GM21619 (cell line): ENCODE measurements around the gene CASTOR1.

Experiments
- ATAC-seq: cut with Tn5 transposase; IDR thresholded peaks from one replicate; pipeline ENCODE4 v1.9.1; 2021; ENCODE audit not compliant: unreplicated experiment

CASTOR1 gene

DNA sequence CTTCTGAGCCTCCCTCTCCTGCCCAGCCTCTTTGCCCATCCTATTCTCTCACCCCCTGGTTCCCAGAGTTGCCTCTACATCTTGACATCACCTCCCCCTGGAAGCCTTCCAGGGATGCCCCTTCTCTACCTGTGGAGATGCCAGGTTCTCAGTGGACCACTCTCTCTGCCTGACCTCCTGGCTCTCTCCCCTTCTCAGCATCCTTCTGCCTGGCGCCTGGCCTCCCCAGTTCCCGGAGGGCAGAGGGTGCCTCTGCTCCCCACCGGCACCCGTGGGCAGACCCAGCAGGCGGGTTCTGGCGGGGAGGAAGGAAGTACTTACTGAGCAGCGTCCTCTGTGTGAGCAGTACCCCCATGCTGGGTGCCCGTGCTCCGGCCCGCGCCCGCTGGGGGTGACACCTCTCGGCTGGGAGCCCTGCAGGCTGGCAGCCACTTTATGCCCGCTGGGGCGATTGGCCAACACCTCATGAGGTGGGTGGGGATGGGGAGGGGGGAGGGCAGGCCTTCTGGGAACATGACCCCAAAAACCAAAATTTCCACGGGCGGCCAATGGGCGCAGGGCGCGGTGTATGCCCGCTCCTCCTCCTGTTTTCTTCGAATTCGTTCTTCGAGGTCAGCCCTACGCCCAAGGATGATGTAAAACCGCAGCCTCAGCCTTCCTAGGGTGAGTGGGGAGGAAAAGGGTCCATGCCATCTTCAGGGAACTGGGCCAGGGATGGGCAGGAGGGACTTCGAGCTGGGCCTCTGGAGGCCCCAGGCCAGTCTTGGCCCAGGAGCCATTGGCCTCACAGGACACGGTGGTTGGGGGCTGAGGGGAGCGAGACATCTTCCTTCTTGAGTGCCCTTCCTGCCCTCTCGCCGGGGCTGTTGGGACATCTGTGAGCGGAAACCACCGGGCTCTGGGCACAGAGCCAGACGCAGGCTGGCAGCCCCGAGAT lies 22.6 kb downstream of the CASTOR1 start, which contains the start of gene OSM:
TSS of gene OSM (minus strand) at position 407 of the 937 bp plus-strand sequence. CDS start at position 355, 52 bp downstream.
- ATAC-seq = no peak

DNA sequence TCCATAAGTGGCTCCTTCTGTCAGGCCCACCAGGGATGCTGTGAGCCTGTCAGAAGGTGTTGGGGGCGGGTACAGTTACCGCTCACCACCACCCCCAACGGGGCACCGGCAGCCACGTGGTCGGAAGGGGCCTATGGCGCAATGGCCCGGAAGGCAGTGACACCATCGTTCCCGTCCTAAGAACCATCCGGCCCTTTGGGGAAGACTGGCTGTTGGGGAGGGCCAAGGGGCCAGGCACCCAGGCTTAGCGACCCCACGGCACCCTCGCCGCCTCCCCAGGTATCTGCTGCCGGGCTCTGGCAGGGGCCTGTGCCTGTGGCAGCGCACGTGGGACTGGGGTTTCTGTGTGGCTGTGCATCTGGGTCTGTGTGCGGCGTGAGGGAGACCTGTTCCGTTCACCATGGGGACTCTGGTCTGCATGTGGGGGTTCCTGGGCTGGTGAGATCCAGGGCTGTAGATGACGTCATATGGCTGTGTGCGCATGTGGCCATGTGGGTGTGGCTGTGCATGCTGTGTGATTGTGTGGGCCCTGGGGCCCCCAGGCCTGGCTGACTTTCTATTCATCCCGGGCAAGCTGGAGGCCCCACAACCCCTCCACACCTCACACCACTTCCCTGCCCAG lies 23.4 kb downstream of the CASTOR1 start:
- ATAC-seq = peak; percentile 71

- peak; percentile 1 for ATAC-seq
Observed at GRCh38 chr22:30265131-30265720, 24.1 kb downstream of the CASTOR1 start.

GRCh38 chr22:30263883-30264282 lies 25.4 kb downstream of the CASTOR1 start:
- ATAC-seq = no peak

DNA sequence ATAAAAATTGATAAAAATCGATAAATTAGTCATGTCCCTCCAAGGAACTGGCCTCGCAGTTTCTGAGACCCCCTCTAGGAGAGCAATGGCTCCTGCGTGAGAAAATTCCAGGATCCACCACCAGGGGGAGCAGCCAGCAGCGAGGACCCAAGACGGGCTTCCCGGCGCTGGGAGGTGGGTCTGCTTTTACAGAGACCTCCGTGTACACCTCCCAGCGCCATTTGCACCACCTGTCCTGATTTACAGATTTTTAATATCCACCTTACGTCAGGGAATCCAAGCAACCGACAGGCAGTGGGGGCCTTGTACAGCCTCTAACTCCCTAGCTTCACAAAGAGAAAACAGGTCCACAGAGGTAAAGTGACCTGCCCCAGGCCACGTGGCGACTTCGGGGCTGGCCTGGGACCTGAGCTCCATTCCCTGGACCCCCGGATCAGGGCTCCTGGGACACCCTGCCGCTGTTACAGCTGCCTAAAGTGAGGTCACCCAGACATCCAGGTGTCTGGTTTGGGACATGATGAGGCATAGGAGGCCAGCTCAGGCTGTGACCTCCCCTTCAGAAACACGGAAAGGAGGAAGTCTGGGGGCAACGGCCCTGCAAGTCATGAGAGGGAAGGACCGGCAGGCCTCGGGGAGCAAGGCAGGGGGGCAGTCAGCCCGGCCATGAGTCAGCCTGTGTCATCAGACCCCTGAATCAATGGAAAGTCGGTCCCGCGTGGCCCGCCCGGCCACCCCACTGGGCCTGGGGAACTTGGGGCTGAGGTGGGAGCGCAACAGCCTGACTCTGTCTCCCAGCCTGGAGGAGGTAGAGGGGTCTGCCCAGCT lies 26.2 kb downstream of the CASTOR1 start:
- no peak for ATAC-seq

GRCh38 chr22:30262112-30262511 lies 27.2 kb downstream of the CASTOR1 start:
- no peak for ATAC-seq

DNA sequence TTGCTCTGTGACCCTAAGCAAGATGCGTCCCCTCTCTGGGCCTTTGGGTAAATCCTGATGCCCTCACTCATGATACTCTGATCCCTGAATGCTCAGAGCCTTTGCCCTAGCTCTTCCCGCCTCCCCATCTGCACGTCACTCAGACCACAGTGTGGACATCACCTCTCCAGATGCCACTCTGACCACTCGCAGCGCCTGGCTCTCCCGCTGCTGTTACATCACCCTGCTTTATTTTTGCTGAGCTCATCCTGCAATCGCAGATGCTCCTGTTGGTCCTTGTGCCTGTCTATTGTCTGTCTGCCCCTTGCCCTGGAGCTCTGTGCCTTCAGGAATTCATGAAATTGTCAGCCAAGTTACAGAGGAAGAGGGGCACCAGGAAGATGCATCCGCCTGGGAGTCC lies 28.2 kb downstream of the CASTOR1 start:
- no peak for ATAC-seq

- no peak for ATAC-seq
Observed at GRCh38 chr22:30260682-30261081, 28.6 kb downstream of the CASTOR1 start.

- no peak for ATAC-seq
Observed at GRCh38 chr22:30260276-30260675, 29.0 kb downstream of the CASTOR1 start.

DNA sequence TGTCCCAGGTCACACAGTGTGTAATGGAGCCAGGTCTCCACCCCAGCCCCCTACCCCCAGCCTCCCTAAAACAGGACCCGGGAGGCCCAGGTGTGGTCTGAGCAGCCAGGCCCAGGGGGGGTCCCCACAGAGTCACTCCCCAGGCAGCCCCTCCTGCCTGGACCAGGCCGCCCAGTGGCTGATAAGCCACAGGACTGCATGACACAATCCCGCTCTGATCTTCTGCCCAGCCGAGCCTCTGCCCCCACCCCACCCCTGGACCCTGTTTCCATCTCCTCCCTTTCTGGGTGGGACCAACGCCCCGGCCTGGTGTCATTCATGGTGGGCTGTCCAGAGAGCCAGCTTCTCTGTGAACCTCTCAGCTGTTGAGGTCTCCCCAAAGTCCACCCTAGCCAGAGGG lies 35.0 kb downstream of the CASTOR1 start:
- no peak for ATAC-seq

DNA sequence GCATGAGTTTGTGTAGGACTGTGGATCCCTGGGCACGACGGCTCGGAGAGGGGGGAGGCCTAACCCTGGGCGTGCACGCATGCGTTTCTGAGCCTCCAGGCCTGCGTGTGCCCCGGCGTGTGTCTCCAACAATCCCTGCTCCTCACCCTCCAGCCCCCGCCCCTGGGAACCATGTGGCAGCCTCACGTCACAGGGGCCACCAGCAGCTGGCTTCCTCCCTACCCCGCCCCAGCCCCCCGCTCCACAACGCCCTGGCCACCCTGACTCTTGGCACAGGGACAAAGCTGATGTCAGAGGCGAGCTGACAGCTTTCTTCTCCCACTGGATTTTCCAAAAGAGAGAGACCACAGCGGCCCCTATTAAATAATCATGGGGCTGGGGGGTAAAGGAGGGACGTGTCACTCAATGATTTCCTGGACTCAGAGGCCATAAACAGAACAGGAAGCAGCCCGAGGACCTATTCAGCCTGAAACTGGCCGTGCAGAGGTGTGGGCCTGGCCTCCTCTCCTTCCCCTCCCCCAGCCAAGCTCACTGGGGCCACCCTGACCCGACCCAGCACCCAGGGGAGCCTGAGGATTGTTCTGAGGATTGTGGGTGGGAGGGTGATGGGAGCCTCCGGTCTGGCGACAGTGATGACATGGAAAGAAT lies 36.0 kb downstream of the CASTOR1 start:
- ATAC-seq = no peak

GRCh38 chr22:30252411-30253204 lies 36.7 kb downstream of the CASTOR1 start:
- no peak for ATAC-seq

GRCh38 chr22:30251711-30252110 lies 37.6 kb downstream of the CASTOR1 start:
- no peak for ATAC-seq

DNA sequence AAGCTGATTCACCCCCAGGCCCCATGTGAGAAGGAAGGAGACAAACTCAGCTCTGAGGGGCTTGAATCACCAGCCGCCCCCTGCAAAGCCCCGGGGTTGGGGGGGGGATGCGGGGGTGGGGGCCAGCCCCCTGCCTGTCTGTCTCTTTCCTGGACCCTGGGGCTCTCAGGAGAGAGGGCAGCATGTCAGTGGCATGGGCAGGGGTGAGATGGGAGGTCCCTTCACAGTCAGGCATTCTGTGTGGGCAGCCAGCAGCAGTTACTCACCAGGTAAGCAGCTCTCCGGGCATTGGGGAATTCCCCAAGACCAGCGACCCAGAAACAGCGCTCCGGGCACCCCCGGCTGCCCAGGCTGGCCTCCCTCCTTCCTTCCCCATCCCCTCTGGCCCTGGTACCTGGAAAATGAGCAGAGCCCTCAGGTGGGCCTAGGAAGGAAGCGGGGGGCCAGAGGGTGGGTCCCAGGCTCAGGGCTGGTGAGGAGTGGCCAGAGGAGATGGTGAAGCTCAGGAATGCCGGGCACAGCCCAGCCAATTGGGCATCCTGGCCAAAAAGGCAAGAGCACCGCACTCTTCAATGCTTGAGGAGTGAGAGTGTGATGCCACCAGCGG lies 38.5 kb downstream of the CASTOR1 start:
- no peak for ATAC-seq

- ATAC-seq = no peak
Observed at GRCh38 chr22:30250039-30250565, 39.2 kb downstream of the CASTOR1 start.

- ATAC-seq = no peak
Observed at GRCh38 chr22:30249049-30250038, 40.0 kb downstream of the CASTOR1 start.

DNA sequence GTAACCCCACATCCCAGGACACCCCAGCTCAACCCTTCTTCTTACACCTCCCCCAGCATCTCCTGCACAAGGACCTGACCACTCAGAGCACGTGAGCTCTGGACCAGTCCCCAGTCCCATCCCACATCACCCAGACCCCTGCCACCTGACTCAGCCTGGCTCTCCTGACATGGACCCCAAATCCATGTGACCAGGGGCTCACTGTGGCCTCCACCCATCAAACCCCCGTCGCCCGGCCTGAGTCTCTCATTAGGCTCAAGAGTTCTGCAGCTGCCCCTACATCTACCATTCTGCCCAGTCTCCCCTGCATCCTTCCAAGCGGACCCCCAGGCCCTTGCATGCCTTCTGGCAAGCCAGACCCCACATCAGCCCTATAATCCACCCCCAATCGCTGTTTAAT lies 40.8 kb downstream of the CASTOR1 start:
- ATAC-seq = no peak

- ATAC-seq = no peak
Observed at GRCh38 chr22:30247974-30248373, 41.3 kb downstream of the CASTOR1 start.
